ENCODE results near the gene OS9.

- TF ChIP-seq POLR2A (IDR thresholded peaks at IDR 0.05): no peak
- TF ChIP-seq CTCF (IDR thresholded peaks at IDR 0.05): no peak
- TF ChIP-seq EP300 (IDR thresholded peaks at IDR 0.05): no peak
These were observed 607 bp downstream of the OS9 start for GRCh38 chr12:57694459-57695019.
